T-helper 22 cell (primary cell): ENCODE measurements around the gene TAF11L2.
"Not testable (repeated sequence)": the region's sequence is repeated elsewhere in the genome, so short reads cannot be mapped to it uniquely, and the experiment has no call there.

ENCODE experiments used
- DNase-seq: peaks from one replicate; pipeline ENCODE4 v3.0.0-alpha.2; 2020; ENCODE audit warnings: low read depth

Gene TAF11L2

GRCh38 chr5:17497931-17498330 is at the start of gene TAF11L2:
Gene TAF11L2 (plus strand): TSS chr5:17498231.
- DNase-seq, result not testable (repeated sequence)

- no peak for DNase-seq
Measured at GRCh38 chr5:17448877-17449276, 49.2 kb upstream of the TAF11L2 start.

GRCh38 chr5:17452936-17453335 is 45.1 kb upstream of the TAF11L2 start:
- no peak for DNase-seq

- no peak for DNase-seq
Measured at GRCh38 chr5:17455942-17456341, 42.1 kb upstream of the TAF11L2 start.

GRCh38 chr5:17461793-17462192 is 36.2 kb upstream of the TAF11L2 start:
- no peak for DNase-seq

GRCh38 chr5:17463653-17464052 is 34.4 kb upstream of the TAF11L2 start:
- DNase-seq, result no peak

- DNase-seq, result no peak
Measured at GRCh38 chr5:17470064-17470463, 28.0 kb upstream of the TAF11L2 start.

- DNase-seq, result not testable (repeated sequence)
Measured at GRCh38 chr5:17475064-17475463, 23.0 kb upstream of the TAF11L2 start.

- DNase-seq, result no peak
Measured at GRCh38 chr5:17477043-17477442, 21.0 kb upstream of the TAF11L2 start.

GRCh38 chr5:17477573-17478265 is 20.3 kb upstream of the TAF11L2 start:
- no peak for DNase-seq

GRCh38 chr5:17481378-17481777 is 16.7 kb upstream of the TAF11L2 start:
- no peak for DNase-seq

GRCh38 chr5:17482790-17483189 is 15.2 kb upstream of the TAF11L2 start:
- no peak for DNase-seq

GRCh38 chr5:17486464-17487173 is 11.4 kb upstream of the TAF11L2 start:
- DNase-seq, result not testable (repeated sequence)

GRCh38 chr5:17487174-17487512 is 10.9 kb upstream of the TAF11L2 start:
- DNase-seq, result no peak

- not testable (repeated sequence) for DNase-seq
Measured at GRCh38 chr5:17491257-17491656, 6.8 kb upstream of the TAF11L2 start.

- DNase-seq, result no peak
Measured at GRCh38 chr5:17492770-17493169, 5.3 kb upstream of the TAF11L2 start.

- no peak for DNase-seq
Measured at GRCh38 chr5:17497446-17497845, 585 bp upstream of the TAF11L2 start.

GRCh38 chr5:17511775-17512325 is 13.8 kb downstream of the TAF11L2 start:
- no peak for DNase-seq

GRCh38 chr5:17517526-17517925 is 19.5 kb downstream of the TAF11L2 start:
- not testable (repeated sequence) for DNase-seq

- not testable (repeated sequence) for DNase-seq
Measured at GRCh38 chr5:17518067-17518466, 20.0 kb downstream of the TAF11L2 start, which contains the start of gene TAF11L3. Gene TAF11L3 (plus strand): TSS chr5:17518367.

GRCh38 chr5:17519508-17519907 is 21.5 kb downstream of the TAF11L2 start:
- not testable (repeated sequence) for DNase-seq

GRCh38 chr5:17521501-17521900 is 23.5 kb downstream of the TAF11L2 start, which contains the start of gene TAF11L4:
Gene TAF11L4 (plus strand): TSS chr5:17521801.
- DNase-seq, result not testable (repeated sequence)

- not testable (repeated sequence) for DNase-seq
Measured at GRCh38 chr5:17524935-17525334, 26.9 kb downstream of the TAF11L2 start, which contains the start of gene TAF11L5. Gene TAF11L5 (plus strand): TSS chr5:17525235.
